GM12878 (cell line): ENCODE data around the gene FANK1. TPM values are rescaled to one million over a fixed set of nuclear protein-coding genes. Genes with fewer than 3 reads are reported as not detected.

Experiments used
- ATAC-seq: fragments of 200-7000 bp; cut with Tn5 transposase; 3 replicates; pipeline ENCODE4 v1.9.1; 2020; ENCODE audit warnings: mild to moderate bottlenecking, moderate library complexity
- BruUV-seq: library from RNA; stranded (reverse); fragments of 400-500 nt; replicated peaks from 2 replicates; lab custom pipeline; 2021; lab: Mats Ljungman, UMichigan
- CTCF ChIA-PET: fragments of 300-600 bp; sonication (Branson Sonifier 250); formaldehyde crosslinking; extraction: SDS; loops from one replicate; lab custom pipeline; 2021; ENCODE audit warnings: inconsistent platforms; lab: Yijun Ruan, JAX
- POLR2A ChIA-PET: fragments of 350-600 bp; formaldehyde crosslinking; extraction: SDS; loops from one replicate; lab custom pipeline; 2021; ENCODE audit warnings: inconsistent platforms; lab: Charles Lee
- RAD21 ChIA-PET: fragments of 300-600 bp; sonication (Branson Sonifier 250); formaldehyde crosslinking; loops from one replicate; lab custom pipeline; 2023; ENCODE audit warnings: antibody characterized with exemption; ENCODE audit not compliant: unreplicated experiment; lab: Charles Lee
- SMC1A ChIA-PET: fragments of 300-600 bp; sonication (Branson Sonifier 250); formaldehyde crosslinking; loops from one replicate; lab custom pipeline; 2023; ENCODE audit not compliant: unreplicated experiment, uncharacterized antibody; lab: Charles Lee
- DNase-seq: peaks from one replicate; pipeline ENCODE4 v3.0.0-alpha.2; 2011; ENCODE audit warnings: low read depth, low spot score
- FAIRE-seq: peaks from 3 replicates; lab custom pipeline; 2011; peaks lifted over from hg19 to GRCh38; lab: Jason Lieb, UNC
- H2AFZ ChIP-seq: 2 replicates; pipeline ENCODE4 v1.6.0; 2011; ENCODE audit warnings: low read depth, low read length, control low read depth; ENCODE audit not compliant: control insufficient read depth
- H3K27ac ChIP-seq: 2 replicates; pipeline ENCODE4 v1.5.1; 2011; ENCODE audit warnings: control low read depth; ENCODE audit not compliant: control insufficient read depth, insufficient read depth
- H3K27me3 ChIP-seq, 2 experiments: replicated peaks in 1 of 2; 2 replicates each; pipeline versions ENCODE4 v1.6.0 to v1.6.1; 2011; ENCODE audit warnings: low read length in 1 of 2; ENCODE audit not compliant: control insufficient read depth in 2 of 2, insufficient read depth in 2 of 2
- H3K36me3 ChIP-seq, 2 experiments: 2 replicates each; pipeline ENCODE4 v1.5.1; 2011; ENCODE audit warnings: low read length in 1 of 2; ENCODE audit not compliant: control insufficient read depth in 2 of 2, insufficient read depth in 2 of 2
- H3K4me1 ChIP-seq: 2 replicates; pipeline ENCODE4 v1.6.1; 2011; ENCODE audit warnings: mild to moderate bottlenecking, low read length, moderate library complexity, mixed read lengths; ENCODE audit not compliant: control insufficient read depth, insufficient read depth
- H3K4me2 ChIP-seq: 2 replicates; pipeline ENCODE4 v1.6.0; 2011; ENCODE audit warnings: control low read depth; ENCODE audit not compliant: control insufficient read depth, insufficient read depth
- H3K4me3 ChIP-seq: fragments of 200-600 bp; sonication (generic); 2 replicates; pipeline ENCODE4 v1.5.1; 2016
- H3K79me2 ChIP-seq: 2 replicates; pipeline ENCODE4 v1.6.0; 2011; ENCODE audit warnings: low read length; ENCODE audit not compliant: control insufficient read depth, insufficient read depth
- H3K9ac ChIP-seq: 2 replicates; pipeline ENCODE4 v1.8.0; 2011; ENCODE audit warnings: low read length, control low read depth, mixed read lengths; ENCODE audit not compliant: control insufficient read depth, insufficient read depth
- H3K9me3 ChIP-seq: replicated peaks from 3 replicates; pipeline ENCODE4 v1.5.1; 2011; ENCODE audit warnings: mild to moderate bottlenecking, low read length; ENCODE audit not compliant: control insufficient read depth, insufficient read depth
- H4K20me1 ChIP-seq: 2 replicates; pipeline ENCODE4 v1.6.0; 2011; ENCODE audit not compliant: control insufficient read depth, insufficient read depth
- CBX3 ChIP-seq: fragments of 200-600 bp; sonication (generic); IDR thresholded peaks from 2 replicates; pipeline ENCODE4 v1.6.1; 2016; ENCODE audit warnings: low read depth, borderline replicate concordance
- GATAD2B ChIP-seq: fragments of 450-650 bp; conservative IDR thresholded peaks from 2 replicates; pipeline ENCODE4 v1.6.1; 2017; ENCODE audit warnings: low read depth, mild to moderate bottlenecking, moderate library complexity
- KDM1A ChIP-seq: fragments of 200-600 bp; sonication (generic); IDR thresholded peaks from 2 replicates; pipeline ENCODE4 v1.6.1; 2016; ENCODE audit warnings: borderline replicate concordance
- MEF2A ChIP-seq: IDR thresholded peaks from 2 replicates; pipeline ENCODE4 v1.6.1; 2011; ENCODE audit warnings: low read depth, mild to moderate bottlenecking, low read length, moderate library complexity; ENCODE audit not compliant: insufficient read depth
- NR2C1 ChIP-seq: fragments of 450-650 bp; IDR thresholded peaks from 2 replicates; pipeline ENCODE4 v1.6.1; 2017; ENCODE audit warnings: antibody characterized with exemption, mild to moderate bottlenecking, moderate library complexity
- POLR2AphosphoS2 ChIP-seq: IDR thresholded peaks from 2 replicates; pipeline ENCODE4 v1.6.1; 2011; ENCODE audit warnings: low read depth, mild to moderate bottlenecking, low read length, improper control_type of control experiment, moderate library complexity
- RB1 ChIP-seq: fragments of 450-650 bp; formaldehyde crosslinking; IDR thresholded peaks from 2 replicates; pipeline ENCODE4 v1.6.1; 2017; ENCODE audit warnings: mild to moderate bottlenecking, borderline replicate concordance
- WGBS: methylation state at CpG from one replicate; pipeline ENCODE4 v1.1.6; 2016; ENCODE audit warnings: low lambda C conversion rate; ENCODE audit not compliant: insufficient replicate concordance, insufficient coverage; ENCODE audit errors: missing lambda C conversion rate; 5-methylcytosine and 5-hydroxymethylcytosine counted together
- in situ Hi-C: fragments of 300-500 bp; cut with MboI; formaldehyde crosslinking; loops from 9 replicates; pipeline ENCODE4 v1.14.3; 2018; ENCODE audit warnings: mixed read lengths
- intact Hi-C: fragments of 100-400 bp; cut with micrococcal nuclease; formaldehyde crosslinking; loops from one replicate; pipeline ENCODE4 v1.14.2; 2022; ENCODE audit not compliant: unreplicated experiment
- polyA plus RNA-seq, 11 experiments: library from polyadenylated mRNA; depleted of rRNA in 4 of 11; unstranded in 6 of 11; stranded (reverse) in 5 of 11; fragments of >200 nt; fragmentation: Nextera tagmentation in 4 of 11; fragmentation: Illumina TruSeq in 1 of 11; extraction: Ambion mirVana in 4 of 11; extraction: Trizol in 1 of 11; gene quantifications; 1 replicate in 1 of 11; 2 replicates in 10 of 11; pipeline versions ENCODE4 v1.2.1 to v1.2.3, GENCODE V29; 2011 to 2016; ENCODE audit warnings: inconsistent platforms in 2 of 11, missing spikeins in 2 of 11, low read depth in 1 of 11
- total RNA-seq, 4 experiments: library from RNA; depleted of rRNA in 3 of 4; stranded (reverse); fragments of >200 nt in 3 of 4; fragmentation: Illumina TruSeq in 1 of 4; extraction: Trizol in 1 of 4; gene quantifications; 2 replicates each; pipeline versions ENCODE4 v1.2.1 to v1.2.3, GENCODE V29; 2013 to 2021

FANK1 gene
- total and polyA plus RNA-seq, 10 of the 15 experiments (the other 5 are each of a cell fraction or from before 2014, with no cell fraction given) = 0.07 to 0.16 (median 0.13) TPM; not detected in 6

GRCh38 chr10:125983656-125984055 is 87.3 kb downstream of the FANK1 start:
- TF ChIP-seq KDM1A (no peak), MEF2A (no peak), POLR2AphosphoS2 (no peak), RB1 (no peak), GATAD2B (no peak), CBX3 (no peak), NR2C1 (no peak)
- no peak for ATAC-seq
- Histone ChIP-seq H3K4me2 (no peak overlapping the region), H3K36me3 (no peaks in the 10 kb centered on the region), H3K27me3 (no peaks in the 10 kb centered on the region; a peak in 1 of 4 replicates), H2AFZ (no peak overlapping the region), H3K27ac (no peak overlapping the region), H3K4me3 (no peak overlapping the region), H4K20me1 (no peaks in the 10 kb centered on the region), H3K4me1 (no peaks in the 10 kb centered on the region), H3K79me2 (no peaks in the 10 kb centered on the region), H3K9ac (no peak overlapping the region), H3K9me3 (no peaks in the 10 kb centered on the region)
- 13% methylated on average over 5 of the region's 5 CpGs for WGBS
- FAIRE-seq = no peak
- ChIA-PET POLR2A (no interaction called here), RAD21 (interaction anchor here (1.5 kb wide), 1 partner anchor 520 kb away, joined by 3 read pairs; no protein-coding TSS in a partner anchor), CTCF (interaction anchor here (2.1 to 4.2 kb wide), 2 partner anchors 520 to 614 kb away, joined by 12 to 18 read pairs; no protein-coding TSS in a partner anchor), SMC1A (interaction anchor here (1.0 to 2.8 kb wide), 3 partner anchors 114 to 520 kb away, joined by 3 to 13 read pairs (median 3); no protein-coding TSS in a partner anchor)
- intact Hi-C loops (loop anchor here (2.0 to 5.0 kb wide), 3 partner anchors 114 to 1871 kb away; no protein-coding TSS in a partner anchor), in situ Hi-C loops (loop anchor here (5.0 kb wide), 1 partner anchor 524 kb away; no protein-coding TSS in a partner anchor)
- DNase-seq = no peak
- no TSS peak for BruUV-seq
